ENCODE results near the gene CES1. TPM values are rescaled to one million over a fixed set of nuclear protein-coding genes. Genes with fewer than 3 reads are reported as not detected.
A peak's percentile ranks its signal among the peaks of the same experiment; 100 is the strongest.
"Not testable (repeated sequence)": the region's sequence is repeated elsewhere in the genome, so short reads cannot be mapped to it uniquely, and the experiment has no call there.

CES1 gene
- not detected in 2 replicates for total RNA-seq (2014; rRNA removed; shearing (Covaris generic))

- Histone ChIP-seq H3K4me3 (no peak within 1 kb of the TSS), H3K27me3 (peaks cover 11% of the 10 kb centered on the region; the same call in 1 of the 2 replicates), H3K4me1 (no peaks in the 10 kb centered on the region), H3K27ac (no peak within 1 kb of the TSS), H3K9me3 (replicated peaks) (no peaks in the 10 kb centered on the region), H3K36me3 (no peaks in the 10 kb centered on the region)
- DNase-seq, result no peak
These were observed at the start of gene CES1 for GRCh38 chr16:55832773-55833691. Gene CES1, minus strand, starts transcription at chr16:55833096. Its CDS starts 41 bp downstream, at chr16:55833055.

GRCh38 chr16:55876854-55877253, 44.0 kb upstream of the CES1 start:
- DNase-seq, result peak in 1 of 2 experiments; percentile 10
- Histone ChIP-seq H3K27me3 (peaks cover 5% of the 10 kb centered on the region; the same call in 1 of the 2 replicates), H3K36me3 (no peaks in the 10 kb centered on the region), H3K4me1 (no peaks in the 10 kb centered on the region), H3K9me3 (replicated peaks) (no peaks in the 10 kb centered on the region), H3K4me3 (no peak overlapping the region), H3K27ac (no peak overlapping the region)

GRCh38 chr16:55875273-55875672, 42.4 kb upstream of the CES1 start, which contains the start of gene CES5A:
Gene CES5A, minus strand, starts transcription at chr16:55875373. Its CDS starts 152 bp downstream, at chr16:55875221.
- Histone ChIP-seq H3K4me3 (no peak within 1 kb of the TSS), H3K4me1 (no peaks in the 10 kb centered on the region), H3K36me3 (no peaks in the 10 kb centered on the region), H3K9me3 (replicated peaks) (no peaks in the 10 kb centered on the region), H3K27me3 (peaks cover 8% of the 10 kb centered on the region; the same call in 1 of the 2 replicates), H3K27ac (no peak within 1 kb of the TSS)
- no peak for DNase-seq

- Histone ChIP-seq H3K36me3 (no peaks in the 10 kb centered on the region), H3K27ac (no peak overlapping the region), H3K9me3 (replicated peaks) (no peaks in the 10 kb centered on the region), H3K4me3 (no peak overlapping the region), H3K27me3 (peaks cover 8% of the 10 kb centered on the region; the same call in 1 of the 2 replicates), H3K4me1 (no peaks in the 10 kb centered on the region)
- DNase-seq, result no peak
These were observed 40.2 kb upstream of the CES1 start for GRCh38 chr16:55873122-55873521.

GRCh38 chr16:55872130-55872529, 39.2 kb upstream of the CES1 start:
- H3K36me3 ChIP-seq, result no peaks in the 10 kb centered on the region
- no peak for DNase-seq

GRCh38 chr16:55871411-55872038, 38.6 kb upstream of the CES1 start:
- H3K27me3 ChIP-seq, result peaks cover 8% of the 10 kb centered on the region; the same call in 1 of the 2 replicates
- no peaks in the 10 kb centered on the region for H3K36me3 ChIP-seq
- H3K27ac ChIP-seq, result no peak overlapping the region
- H3K4me3 ChIP-seq, result no peak overlapping the region
- no peaks in the 10 kb centered on the region for H3K9me3 ChIP-seq (replicated peaks)
- DNase-seq, result no peak
- H3K4me1 ChIP-seq, result no peaks in the 10 kb centered on the region

More at GRCh38 chr16:55872130-55872529, 39.2 kb upstream of the CES1 start:
- H3K27ac ChIP-seq, result no peak overlapping the region
- H3K27me3 ChIP-seq, result peaks cover 8% of the 10 kb centered on the region; the same call in 1 of the 2 replicates
- H3K4me1 ChIP-seq, result no peaks in the 10 kb centered on the region
- no peak overlapping the region for H3K4me3 ChIP-seq
- H3K9me3 ChIP-seq (replicated peaks), result no peaks in the 10 kb centered on the region

GRCh38 chr16:55868980-55869379, 36.1 kb upstream of the CES1 start:
- Histone ChIP-seq H3K27ac (no peak overlapping the region), H3K27me3 (0 out of 2 replicates have a peak, but pooled peaks cover 6% of the 10 kb centered on the region), H3K4me1 (no peaks in the 10 kb centered on the region), H3K36me3 (no peaks in the 10 kb centered on the region), H3K9me3 (replicated peaks) (no peaks in the 10 kb centered on the region), H3K4me3 (no peak overlapping the region)
- no peak for DNase-seq

- Histone ChIP-seq H3K27ac (no peak overlapping the region), H3K27me3 (0 out of 2 replicates have a peak, but pooled peaks cover 6% of the 10 kb centered on the region), H3K4me3 (no peak overlapping the region), H3K4me1 (no peaks in the 10 kb centered on the region), H3K9me3 (replicated peaks) (no peaks in the 10 kb centered on the region), H3K36me3 (no peaks in the 10 kb centered on the region)
- DNase-seq, result no peak
These were observed 35.2 kb upstream of the CES1 start for GRCh38 chr16:55868137-55868536.

- Histone ChIP-seq H3K4me3 (no peak overlapping the region), H3K36me3 (no peaks in the 10 kb centered on the region), H3K4me1 (no peaks in the 10 kb centered on the region), H3K9me3 (replicated peaks) (no peaks in the 10 kb centered on the region), H3K27ac (no peak overlapping the region), H3K27me3 (no peaks in the 10 kb centered on the region)
- no peak for DNase-seq
These were observed 28.4 kb upstream of the CES1 start for GRCh38 chr16:55861288-55861687.

- not testable (repeated sequence) for H3K36me3 ChIP-seq; H3K27ac ChIP-seq; H3K4me1 ChIP-seq; H3K4me3 ChIP-seq; H3K27me3 ChIP-seq; H3K9me3 ChIP-seq (replicated peaks); DNase-seq
These were observed 24.8 kb upstream of the CES1 start for GRCh38 chr16:55857650-55858049.

GRCh38 chr16:55856950-55857349, 24.1 kb upstream of the CES1 start:
- Histone ChIP-seq H3K27me3 (no peaks in the 10 kb centered on the region), H3K4me3 (no peak overlapping the region), H3K36me3 (no peaks in the 10 kb centered on the region), H3K4me1 (no peaks in the 10 kb centered on the region), H3K9me3 (replicated peaks) (no peaks in the 10 kb centered on the region), H3K27ac (no peak overlapping the region)
- DNase-seq, result no peak

- DNase-seq, result no peak
These were observed 20.2 kb upstream of the CES1 start for GRCh38 chr16:55853114-55853513.

GRCh38 chr16:55849536-55849935, 16.6 kb upstream of the CES1 start:
- Histone ChIP-seq H3K9me3 (replicated peaks) (no peaks in the 10 kb centered on the region), H3K27ac (no peak overlapping the region), H3K27me3 (peaks cover 43% of the 10 kb centered on the region), H3K4me1 (no peaks in the 10 kb centered on the region), H3K4me3 (no peak overlapping the region), H3K36me3 (no peaks in the 10 kb centered on the region)
- no peak for DNase-seq

More at GRCh38 chr16:55853114-55853513, 20.2 kb upstream of the CES1 start:
- H3K27me3 ChIP-seq, result peaks cover 13% of the 10 kb centered on the region
- H3K36me3 ChIP-seq, result no peaks in the 10 kb centered on the region
- no peaks in the 10 kb centered on the region for H3K9me3 ChIP-seq (replicated peaks)
- no peaks in the 10 kb centered on the region for H3K4me1 ChIP-seq
- no peak overlapping the region for H3K27ac ChIP-seq
- no peak overlapping the region for H3K4me3 ChIP-seq

- H3K9me3 ChIP-seq (replicated peaks), result no peaks in the 10 kb centered on the region
- no peak for DNase-seq
These were observed 13.9 kb upstream of the CES1 start for GRCh38 chr16:55846598-55847346.

More at GRCh38 chr16:55846598-55847346, 13.9 kb upstream of the CES1 start:
- Histone ChIP-seq H3K4me3 (no peak overlapping the region), H3K27me3 (peaks cover 43% of the 10 kb centered on the region), H3K4me1 (no peaks in the 10 kb centered on the region), H3K27ac (no peak overlapping the region), H3K36me3 (no peaks in the 10 kb centered on the region)
